HG03097 (cell line): ENCODE results near the gene RAB3D.
"Not testable (repeated sequence)": the region's sequence is repeated elsewhere in the genome, so short reads cannot be mapped to it uniquely, and the experiment has no call there.

Experiments used
- ATAC-seq: cut with Tn5 transposase; IDR thresholded peaks from one replicate; pipeline ENCODE4 v1.9.1; 2021; ENCODE audit not compliant: unreplicated experiment, low FRiP score

RAB3D gene

DNA sequence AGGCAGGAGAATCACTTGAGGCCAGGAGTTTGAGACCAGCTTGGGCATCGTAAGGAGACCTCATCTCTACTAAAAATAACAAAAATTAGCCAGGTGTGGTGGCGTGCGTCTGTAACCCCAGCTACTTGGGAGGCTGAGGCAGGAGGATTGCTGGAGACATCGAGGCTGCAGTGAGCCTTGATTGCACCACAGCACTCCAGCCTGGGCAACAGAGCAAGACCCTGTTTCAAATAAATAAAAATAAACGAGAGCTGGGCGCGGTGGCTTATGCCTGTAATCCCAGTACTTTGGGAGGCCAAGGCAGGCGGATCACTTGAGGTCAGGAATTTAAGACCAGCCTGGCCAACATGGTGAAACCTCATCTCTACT lies 626 bp upstream of the RAB3D start:
- ATAC-seq, result not testable (repeated sequence)

DNA sequence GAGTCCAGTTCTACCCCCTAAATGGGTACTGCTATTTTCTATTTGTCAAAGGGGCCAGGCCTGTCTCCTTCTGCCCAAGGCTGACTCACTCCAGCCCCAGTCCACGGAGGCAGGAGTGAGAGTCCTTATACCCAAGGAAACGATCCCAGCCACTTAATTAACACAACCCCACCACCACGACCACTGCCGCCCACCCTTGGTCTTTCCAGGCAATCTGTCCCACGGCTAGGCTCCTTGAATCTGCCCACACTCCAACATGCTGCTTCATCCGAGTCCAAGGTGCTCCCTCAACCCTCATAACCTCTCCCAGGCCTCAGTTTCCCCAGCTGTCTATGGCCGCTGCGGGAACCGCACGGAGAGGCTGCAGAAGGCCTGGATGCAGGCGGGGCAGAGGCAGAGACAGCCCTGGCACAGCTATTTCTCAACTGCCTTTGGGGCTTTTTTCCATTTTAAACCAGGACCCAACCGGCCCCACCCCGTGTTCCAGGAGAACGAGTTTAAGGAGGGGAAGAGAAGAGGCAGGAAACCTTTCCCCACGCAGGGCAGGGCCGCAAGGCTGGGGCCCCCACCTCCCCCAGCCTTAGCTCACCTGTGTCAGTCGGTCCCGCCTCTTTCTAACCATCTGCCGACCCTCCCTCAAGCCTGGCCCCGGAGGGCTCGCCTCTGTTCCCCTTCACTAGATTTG lies 746 bp downstream of the RAB3D start:
- ATAC-seq, result no peak

- ATAC-seq, result no peak
These were observed 1.3 kb downstream of the RAB3D start for GRCh38 chr19:11338121-11338520.

DNA sequence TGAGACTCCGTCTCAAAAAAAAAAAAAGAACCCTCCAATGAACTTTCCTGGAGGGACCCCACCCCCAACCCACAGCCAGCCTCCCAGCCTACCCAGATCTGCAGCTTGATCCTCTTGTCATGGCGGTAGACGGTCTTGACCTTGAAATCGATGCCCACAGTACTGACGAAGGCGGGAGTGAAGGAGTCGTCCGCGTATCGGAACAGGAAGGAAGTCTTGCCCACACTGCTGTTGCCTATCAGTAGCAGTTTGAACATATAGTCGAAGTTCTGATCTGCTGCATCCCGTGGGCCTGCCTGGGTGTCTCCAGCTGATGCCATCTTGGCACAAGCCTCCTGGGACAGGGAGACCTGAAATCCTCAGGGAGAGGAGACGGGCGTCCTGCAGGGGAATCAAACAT lies 2.4 kb downstream of the RAB3D start:
- ATAC-seq, result no peak

DNA sequence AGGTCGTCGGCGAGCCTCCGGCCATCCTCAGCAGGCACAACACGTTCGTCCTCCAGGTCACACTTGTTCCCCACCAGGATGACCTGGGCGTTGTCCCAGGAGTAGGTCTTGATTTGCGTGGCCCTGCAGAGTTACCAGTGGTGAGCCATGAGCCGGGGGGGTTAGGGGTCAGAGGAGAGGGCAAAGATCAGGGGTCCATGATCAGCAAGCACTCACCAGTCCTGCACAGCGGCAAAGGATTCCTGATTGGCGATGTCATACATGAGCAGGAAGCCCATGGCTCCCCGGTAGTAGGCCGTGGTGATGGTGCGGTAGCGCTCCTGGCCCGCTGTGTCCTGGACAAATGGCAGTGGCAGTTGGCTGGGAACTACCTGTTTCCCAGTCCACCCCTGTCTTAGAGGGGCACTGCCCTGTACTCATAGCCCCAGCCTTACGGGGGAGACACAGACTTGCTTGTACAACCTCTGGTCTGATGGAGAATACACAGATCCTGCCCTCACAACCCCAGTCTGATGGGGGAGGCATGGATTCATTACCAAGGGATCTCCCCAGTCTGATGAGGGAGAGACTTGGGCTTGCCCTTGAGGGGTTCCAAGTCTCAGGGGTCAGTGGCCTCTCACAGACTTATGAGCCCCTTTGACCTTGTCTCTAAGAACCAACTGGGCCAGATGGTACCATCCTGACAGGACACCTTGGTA lies 3.9 kb downstream of the RAB3D start:
- ATAC-seq, result no peak

DNA sequence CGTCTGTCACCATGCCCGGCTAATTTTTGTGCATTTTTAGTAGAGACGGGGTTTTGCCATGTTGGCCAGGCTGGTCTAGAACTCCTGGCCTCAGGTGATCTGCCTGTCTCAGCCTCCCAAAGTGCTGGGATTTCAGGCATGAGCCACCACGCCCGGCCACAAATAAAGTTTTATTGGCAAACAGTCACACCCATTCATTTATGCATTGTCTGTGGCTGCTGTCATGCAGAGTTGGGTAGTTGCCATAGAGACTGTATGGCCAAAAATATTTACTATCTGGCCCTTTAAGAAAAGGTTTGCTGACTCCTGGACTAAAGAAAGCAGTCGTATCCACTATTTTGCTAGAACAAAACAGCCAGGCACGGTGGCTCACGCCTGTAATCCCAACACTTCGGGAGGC lies 5.6 kb downstream of the RAB3D start:
- not testable (repeated sequence) for ATAC-seq

GRCh38 chr19:11332822-11333221 lies 6.6 kb downstream of the RAB3D start:
- no peak for ATAC-seq

- no peak for ATAC-seq
These were observed 8.0 kb downstream of the RAB3D start for GRCh38 chr19:11331502-11331901.

DNA sequence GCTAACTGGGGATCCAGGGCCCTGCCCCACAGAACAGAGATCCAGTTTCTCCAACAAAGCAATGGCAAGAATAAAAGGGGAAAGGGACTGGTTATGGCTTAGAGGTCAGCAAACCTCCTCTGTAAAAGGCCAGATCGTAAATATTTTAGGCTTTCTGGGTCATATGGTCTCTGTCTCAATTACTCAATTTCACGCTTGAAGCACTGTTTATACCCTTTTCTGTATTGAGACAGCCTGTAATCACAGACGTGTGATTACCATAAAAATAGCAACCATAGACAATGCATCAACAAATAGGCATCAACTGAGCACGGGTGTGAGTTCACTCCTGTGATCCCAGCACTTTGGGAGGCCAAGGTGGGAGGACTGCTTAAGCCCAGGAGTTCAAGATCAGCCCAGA lies 9.3 kb downstream of the RAB3D start:
- ATAC-seq, result no peak

DNA sequence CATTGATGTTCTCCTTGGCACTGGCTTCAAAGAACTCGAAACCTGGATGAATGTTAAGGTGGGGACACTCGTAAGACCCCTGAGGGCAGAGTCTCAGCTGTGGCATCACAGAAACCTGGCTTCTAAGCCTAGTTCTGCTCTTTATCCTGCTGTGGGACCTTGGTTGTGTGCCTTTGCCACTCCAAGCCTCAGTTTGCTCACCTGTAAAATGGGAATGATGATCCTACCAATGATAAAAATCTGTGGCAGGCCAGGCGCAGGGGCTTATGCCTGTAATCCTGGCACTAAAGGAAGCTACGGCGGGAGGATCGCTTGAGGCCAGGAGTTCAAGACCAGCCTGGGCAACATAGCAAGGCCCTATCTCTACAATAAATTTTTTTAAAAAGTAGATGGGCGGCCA lies 13.9 kb downstream of the RAB3D start:
- ATAC-seq, result no peak

GRCh38 chr19:11324748-11325389 lies 14.6 kb downstream of the RAB3D start:
- no peak for ATAC-seq

DNA sequence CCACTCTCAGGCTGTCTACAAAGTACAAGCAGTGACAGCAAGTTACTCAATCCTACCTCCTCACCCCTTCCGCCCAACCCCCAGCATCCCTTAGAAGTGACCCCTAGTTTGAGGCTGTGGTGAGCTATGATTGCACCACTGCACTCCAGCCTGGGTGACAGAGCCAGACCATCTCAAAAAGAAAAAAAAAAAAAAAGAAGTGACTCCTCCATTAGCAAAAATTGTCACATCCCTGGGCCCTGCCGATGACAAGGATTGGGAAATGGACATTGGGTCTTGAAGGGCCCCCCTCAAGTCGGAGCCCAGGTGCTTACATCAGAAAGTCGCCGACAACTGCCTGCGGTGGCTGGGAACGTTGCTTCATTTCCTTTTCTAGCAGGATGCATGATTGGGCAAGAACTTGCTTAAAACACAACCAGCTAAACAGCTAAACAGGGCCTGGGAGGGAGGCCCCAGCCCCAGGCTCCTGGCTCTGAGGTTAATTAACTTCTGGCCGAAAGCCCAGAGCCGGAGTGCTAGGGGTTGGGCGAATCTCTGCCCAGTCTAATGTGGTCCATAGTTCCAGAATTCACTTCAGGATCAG lies 15.3 kb downstream of the RAB3D start:
- no peak for ATAC-seq

DNA sequence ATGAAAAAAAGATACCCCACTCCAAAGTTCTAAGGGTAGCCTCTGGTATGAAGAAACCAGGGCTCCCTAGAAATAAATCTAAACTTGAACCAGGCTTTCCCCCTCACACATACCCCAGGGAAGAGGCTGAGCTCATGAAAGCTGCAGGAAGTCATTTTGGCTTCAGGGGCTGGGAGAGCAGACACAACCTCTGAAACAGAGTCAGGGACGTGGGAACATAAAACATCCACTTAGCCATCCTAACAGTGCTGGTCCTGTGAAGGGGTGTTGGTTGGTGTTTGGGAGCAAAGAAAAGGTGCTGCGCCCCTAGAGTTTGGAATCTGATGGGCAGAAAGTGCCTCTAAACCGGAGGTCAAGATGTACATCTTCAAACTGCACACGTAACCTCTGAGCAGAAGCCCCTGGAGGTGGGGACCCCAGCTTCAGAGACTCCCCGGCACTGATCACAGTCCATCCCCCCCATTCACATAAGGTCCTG lies 15.8 kb downstream of the RAB3D start:
- ATAC-seq, result no peak

GRCh38 chr19:11322269-11323024 lies 17.0 kb downstream of the RAB3D start:
- no peak for ATAC-seq

GRCh38 chr19:11321191-11322126 lies 18.0 kb downstream of the RAB3D start:
- ATAC-seq, result no peak

DNA sequence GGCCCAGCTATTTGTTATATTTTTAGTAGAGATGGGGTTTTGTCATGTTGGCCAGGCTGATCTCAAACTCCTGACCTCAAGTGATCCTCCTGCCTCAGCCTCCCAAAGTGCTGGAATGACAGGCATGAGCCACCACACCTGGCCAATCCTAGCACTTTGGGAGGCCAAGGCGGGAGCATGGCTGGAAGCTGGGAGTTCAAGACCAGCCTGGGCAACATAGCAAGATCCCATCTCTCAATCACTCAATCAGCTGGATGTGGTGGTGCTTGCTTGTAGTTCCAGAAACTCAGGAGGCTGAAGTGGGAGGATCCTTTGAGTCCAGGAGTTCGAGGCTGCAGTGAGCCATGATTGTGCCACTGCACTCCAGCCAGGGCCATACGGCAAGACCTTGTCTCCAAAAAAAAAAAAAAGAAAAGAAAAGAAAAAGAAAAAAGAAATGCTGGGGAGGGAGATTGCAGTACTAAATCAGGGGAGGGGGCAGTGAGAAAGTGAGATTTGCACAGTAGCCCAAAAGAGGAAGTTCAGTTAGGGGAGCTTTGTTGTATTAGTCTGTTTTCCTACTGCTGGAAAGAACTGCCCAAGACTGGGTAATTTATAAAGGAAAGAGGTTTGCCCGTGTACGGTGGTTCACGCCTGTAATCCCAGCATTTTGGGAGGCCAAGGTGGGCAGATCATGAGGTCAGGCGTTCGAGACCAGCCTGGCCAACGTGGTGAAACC lies 19.0 kb downstream of the RAB3D start:
- ATAC-seq, result not testable (repeated sequence)

GRCh38 chr19:11306337-11306736 lies 33.1 kb downstream of the RAB3D start:
- no peak for ATAC-seq

DNA sequence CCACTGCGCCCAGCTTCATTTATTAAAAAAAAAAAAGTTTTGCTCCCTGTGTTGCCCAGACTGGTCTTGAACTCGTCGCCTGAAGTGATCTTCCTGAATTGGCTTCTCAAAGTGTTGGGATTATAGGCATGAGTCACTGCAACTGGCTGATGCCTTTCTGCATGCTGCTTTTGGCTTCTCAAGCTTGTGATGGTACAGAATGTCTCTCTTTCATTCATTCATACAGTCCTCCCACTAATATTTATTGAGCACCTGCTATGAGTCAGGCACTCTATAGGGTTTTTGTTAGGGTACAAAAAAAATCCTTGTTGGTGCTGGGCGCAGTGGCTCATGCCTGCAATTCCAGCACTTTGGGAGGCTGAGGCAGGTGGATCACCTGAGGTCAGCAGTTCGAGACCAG lies 34.5 kb downstream of the RAB3D start:
- no peak for ATAC-seq

DNA sequence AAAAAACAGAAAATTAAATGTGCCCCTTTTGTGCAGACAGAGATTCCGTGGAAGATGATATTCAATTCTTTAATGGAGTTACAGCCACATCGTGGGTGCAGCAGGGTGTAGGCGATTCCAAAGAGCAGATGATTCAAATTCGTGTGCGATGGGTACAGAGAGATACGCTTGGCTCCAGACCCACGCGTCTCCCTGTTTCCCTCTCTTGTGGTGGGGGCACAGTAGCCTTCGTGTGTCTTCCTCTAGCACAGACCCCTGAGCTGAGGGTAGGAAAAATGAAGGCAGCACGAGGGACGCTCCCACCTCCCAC lies 38.7 kb downstream of the RAB3D start:
- ATAC-seq, result no peak
